SKM-1 treated with dmso at 0.1 percent for 144 hours (cell line): ENCODE results near the gene TRHDE.

Experiments
- DNase-seq: peaks from one replicate; lab custom pipeline; 2025; ENCODE audit not compliant: unreplicated experiment; lab: John Stamatoyannopoulos, UW

Gene TRHDE

DNA sequence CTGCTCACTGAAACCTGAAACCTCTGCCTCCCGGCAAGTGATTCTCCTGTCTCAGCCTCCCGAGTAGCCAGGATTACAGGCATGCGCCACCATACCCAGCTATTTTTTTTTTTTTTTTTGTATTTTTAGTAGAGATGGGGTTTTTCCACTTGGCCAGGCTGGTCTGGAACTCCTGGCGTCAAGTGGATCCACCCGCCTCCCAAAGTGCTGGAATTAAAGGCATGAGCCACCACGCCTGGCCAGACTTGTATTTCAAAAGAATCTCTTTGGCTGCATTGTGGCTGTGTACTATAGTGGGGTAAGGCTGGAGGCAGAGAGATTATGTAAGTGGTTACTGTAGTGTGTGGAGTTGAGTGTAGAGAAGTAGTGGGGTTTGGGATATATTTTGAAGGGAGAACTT is 35.1 kb downstream of the TRHDE start:
- no peak for DNase-seq

DNA sequence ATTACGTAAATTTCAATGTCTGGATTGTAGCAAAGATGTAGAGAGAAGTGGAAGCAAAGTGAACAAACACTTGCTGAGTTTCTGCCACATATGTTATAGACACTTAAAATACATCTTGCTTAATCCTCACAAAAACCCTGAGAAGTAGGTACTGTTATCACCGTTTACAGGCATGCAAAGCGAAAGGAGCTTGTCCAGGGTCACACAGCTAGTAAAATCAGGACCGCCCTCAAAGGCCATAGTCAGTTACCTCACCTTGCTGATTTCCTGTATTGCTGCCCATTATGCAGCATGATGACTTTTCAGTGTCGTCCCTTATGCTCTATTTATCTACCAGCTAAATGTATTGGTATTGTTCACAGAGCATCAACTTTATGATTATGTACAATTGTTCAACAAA is 39.8 kb downstream of the TRHDE start:
- no peak for DNase-seq

GRCh38 chr12:72313806-72314205 is 41.6 kb downstream of the TRHDE start:
- no peak for DNase-seq

DNA sequence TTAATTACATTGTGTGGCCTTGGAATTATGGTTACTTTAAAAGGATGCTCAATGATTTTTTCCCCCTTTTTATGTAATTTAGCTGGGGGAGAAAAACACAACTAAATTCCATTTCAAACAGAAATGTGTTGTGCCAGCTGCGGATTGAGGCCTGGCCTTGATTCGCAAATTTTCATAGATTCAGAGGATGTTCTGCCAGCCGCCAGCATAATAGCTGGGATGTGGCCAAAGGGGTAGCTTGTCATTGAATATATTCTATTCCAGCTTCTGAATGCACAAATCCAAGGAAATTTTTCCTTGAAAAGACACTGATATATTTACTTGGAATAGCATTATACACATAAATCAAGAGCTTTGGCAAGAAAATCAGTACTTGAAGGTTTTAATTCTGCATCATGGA is 43.7 kb downstream of the TRHDE start:
- no peak for DNase-seq

DNA sequence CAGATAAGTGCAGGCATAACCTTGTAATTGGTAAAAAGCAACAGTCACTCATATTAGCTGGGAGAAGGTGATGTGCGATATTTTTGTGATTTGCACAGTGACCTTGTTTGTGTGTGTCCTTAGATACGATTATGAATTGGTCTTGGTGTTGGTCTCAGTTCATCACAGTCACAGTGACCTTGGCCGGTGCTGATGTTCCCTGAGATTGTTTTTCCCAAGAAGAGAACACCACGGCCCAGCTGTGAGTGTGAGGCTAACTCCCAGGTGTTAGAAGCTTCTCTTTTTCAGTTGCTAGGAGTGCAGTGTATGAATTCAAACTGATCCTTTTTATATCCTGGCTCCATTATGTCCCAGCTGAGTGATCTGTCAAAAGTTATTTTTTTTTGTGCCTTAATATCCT is 46.2 kb downstream of the TRHDE start:
- DNase-seq, result no peak

GRCh38 chr12:72323881-72324280 is 51.7 kb downstream of the TRHDE start:
- no peak for DNase-seq

GRCh38 chr12:72330301-72330700 is 58.1 kb downstream of the TRHDE start:
- DNase-seq, result no peak

DNA sequence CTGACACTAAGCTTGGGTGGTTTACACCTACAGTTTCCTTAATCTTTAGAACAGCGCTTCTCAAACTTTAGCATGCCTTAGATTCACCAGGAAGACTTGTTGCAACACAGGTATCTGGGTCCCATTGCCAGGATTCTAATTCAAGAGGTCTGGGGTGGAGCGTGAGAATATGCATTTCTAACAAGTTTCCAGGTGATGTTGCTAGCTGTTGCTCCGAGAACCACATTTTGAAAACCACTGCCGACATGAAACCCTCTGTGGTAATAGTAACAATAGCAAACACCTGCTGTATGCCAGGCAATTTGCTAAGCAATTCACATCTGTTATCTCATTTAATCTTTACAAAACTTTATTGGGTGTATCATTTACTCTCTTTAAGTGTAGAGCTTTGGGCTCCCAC is 58.6 kb downstream of the TRHDE start:
- DNase-seq, result no peak

DNA sequence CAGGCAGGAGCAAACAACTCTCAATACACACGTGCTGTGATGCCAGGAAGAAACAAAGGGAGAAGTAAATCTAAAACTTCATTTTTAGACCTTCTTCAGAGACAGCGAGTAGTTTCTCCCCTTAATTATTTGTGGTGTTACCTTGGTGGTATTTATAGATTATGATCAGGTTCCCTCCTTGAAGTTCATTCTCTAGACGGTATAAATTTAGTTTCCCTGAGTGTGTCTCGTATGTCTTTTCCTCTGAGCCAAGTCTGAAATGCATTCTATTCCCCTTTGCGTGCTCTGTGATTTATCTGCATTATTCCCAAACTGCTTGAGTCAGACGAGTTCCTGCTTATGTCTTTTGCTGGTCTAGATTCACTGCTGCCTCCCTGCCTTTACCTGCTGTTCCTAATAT is 65.2 kb downstream of the TRHDE start:
- DNase-seq, result no peak

DNA sequence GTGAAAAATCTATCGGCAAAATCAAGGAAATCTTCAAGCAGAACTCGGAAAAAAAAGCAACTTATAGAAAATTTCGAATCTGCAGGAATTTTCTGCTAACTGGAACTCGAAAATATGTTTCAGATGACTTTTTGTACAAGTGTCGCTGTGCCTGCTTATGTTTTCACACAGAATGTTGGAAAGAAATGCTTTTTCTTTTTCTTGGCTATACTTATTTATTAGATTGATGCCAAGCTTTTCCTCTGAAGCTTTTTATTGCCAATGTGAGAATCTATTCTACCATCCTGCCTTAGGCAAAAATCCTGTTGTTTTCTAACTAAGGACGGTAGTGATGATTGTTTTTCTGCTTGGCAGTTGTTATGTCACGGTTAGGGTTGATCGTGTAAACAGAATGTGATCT is 65.8 kb downstream of the TRHDE start:
- DNase-seq, result no peak

- DNase-seq, result no peak
Measured at GRCh38 chr12:72338437-72338836, 66.3 kb downstream of the TRHDE start.

DNA sequence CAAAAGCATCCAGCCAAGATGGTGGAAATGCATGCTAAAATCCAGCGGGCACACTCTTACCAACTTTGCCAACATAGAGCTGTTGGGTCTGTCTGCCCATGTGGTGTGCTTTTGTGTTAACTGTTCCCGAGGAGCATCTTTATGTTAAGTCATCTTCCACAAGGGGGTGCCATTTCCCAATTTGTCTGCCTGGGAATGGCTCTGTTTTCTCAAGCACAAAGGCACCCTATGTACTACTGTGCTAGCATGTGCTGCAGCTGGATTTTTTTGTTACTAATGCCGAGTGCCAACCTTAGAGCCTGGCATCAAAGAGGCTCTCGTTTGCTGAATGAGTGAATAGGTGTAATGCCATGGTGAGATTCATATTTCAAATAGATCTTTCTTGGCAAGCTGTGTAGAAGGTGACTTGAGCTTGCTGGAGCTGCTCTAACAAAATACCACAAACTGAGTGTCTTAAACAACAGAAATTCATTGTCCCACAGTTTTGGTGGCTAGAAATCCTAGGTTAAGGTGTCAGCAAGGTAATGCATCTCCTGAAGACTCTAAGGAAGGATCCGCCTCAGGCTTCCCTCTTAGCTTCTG is 74.3 kb downstream of the TRHDE start:
- DNase-seq, result peak; percentile 22

DNA sequence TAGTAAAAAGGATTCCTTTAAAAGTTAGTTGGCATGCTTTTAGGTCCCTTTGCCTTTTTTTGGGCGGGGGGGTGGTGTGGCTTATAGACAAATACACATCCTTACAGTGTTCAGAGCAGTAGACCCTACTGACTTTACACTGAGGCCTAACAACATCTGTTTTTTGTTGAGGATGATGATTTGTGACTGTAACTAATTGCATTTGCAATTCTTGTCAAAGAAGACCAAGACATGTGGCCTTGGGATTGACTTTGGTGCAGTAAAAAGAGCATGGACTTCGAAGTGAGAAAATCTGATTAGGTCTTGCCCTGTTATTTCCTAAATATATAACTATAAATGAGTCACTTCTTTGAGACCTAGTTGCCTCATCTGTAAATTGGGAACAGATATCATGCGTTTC is 77.3 kb downstream of the TRHDE start:
- DNase-seq, result no peak

- no peak for DNase-seq
Measured at GRCh38 chr12:72359416-72359815, 87.2 kb downstream of the TRHDE start.

- DNase-seq, result no peak
Measured at GRCh38 chr12:72365151-72365550, 93.0 kb downstream of the TRHDE start.

- no peak for DNase-seq
Measured at GRCh38 chr12:72366255-72366654, 94.1 kb downstream of the TRHDE start.

DNA sequence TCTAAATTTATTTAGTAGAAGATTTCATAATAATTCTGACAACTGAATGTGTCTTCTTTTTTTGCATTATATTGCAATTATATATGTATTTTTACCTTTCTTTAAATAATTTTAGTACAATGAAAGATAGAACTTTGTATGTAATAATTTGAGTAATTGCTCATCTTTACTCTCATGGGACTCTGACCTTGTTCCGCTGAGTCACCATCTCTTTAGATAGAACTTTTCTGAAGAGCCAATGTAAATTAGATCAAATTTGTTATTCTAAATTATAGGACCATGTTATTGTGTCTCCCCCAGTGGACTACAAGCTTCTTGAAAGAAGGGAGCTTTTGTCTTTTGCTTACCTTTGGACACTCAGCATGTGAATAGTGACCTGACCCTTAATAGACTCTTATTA is 96.1 kb downstream of the TRHDE start:
- DNase-seq, result no peak

- DNase-seq, result no peak
Measured at GRCh38 chr12:72368719-72369422, 96.7 kb downstream of the TRHDE start.

- no peak for DNase-seq
Measured at GRCh38 chr12:72369423-72369959, 97.3 kb downstream of the TRHDE start.

GRCh38 chr12:72380441-72380840 is 108.3 kb downstream of the TRHDE start:
- no peak for DNase-seq

DNA sequence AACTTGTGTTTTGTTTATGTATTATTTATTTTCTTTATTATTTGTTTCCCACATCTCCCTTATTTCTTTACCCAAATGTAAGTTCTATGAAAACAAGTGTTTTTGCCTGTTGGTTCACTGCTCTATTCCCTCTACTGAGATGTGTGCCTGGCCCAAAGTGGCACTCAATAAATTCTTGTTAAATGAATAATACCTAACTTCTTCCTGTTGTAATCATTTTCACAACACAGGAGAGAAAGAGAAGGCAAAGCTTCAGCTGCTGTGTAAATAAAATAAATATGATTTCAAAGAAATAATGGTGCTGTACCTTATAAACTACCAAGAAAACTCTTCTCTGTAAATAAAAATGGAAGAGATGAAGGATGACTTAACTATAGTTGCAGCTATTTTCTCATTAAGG is 116.2 kb downstream of the TRHDE start:
- DNase-seq, result no peak

DNA sequence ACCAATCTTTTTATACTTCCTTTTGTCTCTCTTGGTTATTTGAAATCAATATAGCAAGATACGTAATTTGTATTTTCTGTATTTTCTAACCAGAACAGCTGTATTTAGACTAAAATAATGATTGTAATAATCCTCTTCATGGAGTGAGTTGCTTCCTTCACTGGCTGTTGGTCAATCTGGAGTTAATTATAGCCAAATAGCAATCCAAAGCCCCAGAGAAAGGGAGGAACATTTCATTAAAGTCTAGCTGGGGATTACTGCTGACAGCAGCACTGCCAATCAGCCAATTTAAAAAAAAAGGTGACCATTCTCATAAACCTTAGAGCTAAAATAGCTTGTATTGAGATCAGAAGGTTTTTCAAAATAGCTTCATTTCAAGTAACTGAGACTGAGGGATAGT is 118.0 kb downstream of the TRHDE start:
- no peak for DNase-seq

DNA sequence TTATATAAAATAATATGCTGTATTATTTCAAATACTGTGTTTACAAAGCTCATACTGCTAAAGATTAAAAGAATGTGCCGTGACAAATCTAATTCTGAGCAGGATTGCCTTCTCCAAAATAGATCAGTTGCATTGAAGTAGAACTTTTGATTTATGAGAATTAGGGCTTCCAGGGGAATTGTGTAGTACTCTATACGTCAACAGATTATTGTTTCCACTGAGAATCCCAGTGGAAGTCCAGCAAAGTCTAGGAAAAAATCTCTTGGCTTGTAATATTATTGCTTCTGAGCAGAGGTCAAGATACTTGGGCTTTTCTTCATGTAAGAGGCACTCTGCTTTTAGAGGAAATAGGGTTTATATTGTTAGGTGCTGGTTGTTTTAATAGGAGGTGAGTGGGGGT is 133.9 kb downstream of the TRHDE start:
- no peak for DNase-seq
